MM.1S (cell line): Measurements from ENCODE around the gene TPM3.

Experiments used
- DNase-seq: peaks from one replicate; pipeline ENCODE4 v3.0.0-alpha.2; 2015
- H2AFZ ChIP-seq: fragments of 300-600 bp; sonication (generic); 2 replicates; pipeline ENCODE4 v1.6.0; 2016; ENCODE audit warnings: antibody characterized with exemption, low read length
- H3F3A ChIP-seq: fragments of 300-600 bp; sonication (generic); 2 replicates; pipeline ENCODE4 v1.6.1; 2016; ENCODE audit warnings: mild to moderate bottlenecking, antibody characterized with exemption, low read length, moderate library complexity, mixed read lengths; ENCODE audit not compliant: insufficient read depth
- H3K27ac ChIP-seq: fragments of 300-600 bp; sonication (generic); 2 replicates; pipeline ENCODE4 v1.5.1; 2016; ENCODE audit warnings: mild to moderate bottlenecking, low read length
- H3K27me3 ChIP-seq: fragments of 300-600 bp; sonication (generic); replicated peaks from 2 replicates; pipeline ENCODE4 v1.6.0; 2016; ENCODE audit warnings: low read length; ENCODE audit not compliant: insufficient read depth
- H3K36me3 ChIP-seq: fragments of 300-600 bp; sonication (generic); replicated peaks from 2 replicates; pipeline ENCODE4 v1.6.1; 2016; ENCODE audit warnings: mild to moderate bottlenecking, low read length, mixed read lengths; ENCODE audit not compliant: insufficient read depth
- H3K4me1 ChIP-seq: fragments of 300-600 bp; sonication (generic); 2 replicates; pipeline ENCODE4 v1.6.1; 2016; ENCODE audit warnings: low read length, mixed read lengths
- H3K4me2 ChIP-seq: fragments of 300-600 bp; sonication (generic); 2 replicates; pipeline ENCODE4 v1.6.0; 2016; ENCODE audit warnings: low read depth, low read length
- H3K4me3 ChIP-seq: fragments of 300-600 bp; sonication (generic); 2 replicates; pipeline ENCODE4 v1.5.1; 2016; ENCODE audit warnings: low read length, mixed read lengths
- H3K79me2 ChIP-seq: fragments of 300-600 bp; sonication (generic); 2 replicates; pipeline ENCODE4 v1.6.1; 2016; ENCODE audit warnings: mixed run types, low read length, mixed read lengths
- H3K9ac ChIP-seq: fragments of 300-600 bp; sonication (generic); 2 replicates; pipeline ENCODE4 v1.6.1; 2016; ENCODE audit warnings: low read length, mixed read lengths
- H3K9me2 ChIP-seq: fragments of 300-600 bp; sonication (generic); replicated peaks from 2 replicates; pipeline ENCODE4 v1.6.1; 2016; ENCODE audit warnings: mild to moderate bottlenecking, low read length, mixed read lengths; ENCODE audit not compliant: insufficient read depth
- H3K9me3 ChIP-seq: fragments of 300-600 bp; sonication (generic); replicated peaks from 2 replicates; pipeline ENCODE4 v1.6.1; 2016; ENCODE audit warnings: mild to moderate bottlenecking, low read length, mixed read lengths; ENCODE audit not compliant: insufficient read depth
- H4K20me1 ChIP-seq: fragments of 300-600 bp; sonication (generic); 2 replicates; pipeline ENCODE4 v1.6.1; 2016; ENCODE audit warnings: mild to moderate bottlenecking, low read length, moderate library complexity, mixed read lengths; ENCODE audit not compliant: insufficient read depth
- CTCF ChIP-seq: fragments of 300-600 bp; sonication (generic); IDR thresholded peaks from 2 replicates; pipeline ENCODE4 v1.5.1; 2016; ENCODE audit warnings: antibody characterized with exemption, low read length, mixed read lengths
- EZH2 ChIP-seq: fragments of 300-600 bp; sonication (generic); optimal IDR thresholded peaks from 2 replicates; pipeline ENCODE3; 2017; ENCODE audit warnings: low read depth, mild to moderate bottlenecking, antibody characterized with exemption, low read length, mixed read lengths
- EZH2phosphoT487 ChIP-seq: fragments of 300-600 bp; sonication (generic); IDR thresholded peaks from 2 replicates; pipeline ENCODE4 v1.6.1; 2018; ENCODE audit warnings: antibody characterized with exemption, low read length

Gene TPM3

GRCh38 chr1:154157520-154158306 is 34.2 kb downstream of the TPM3 start:
- H3K9me2 ChIP-seq, result no peaks in the 10 kb centered on the region
- no peak overlapping the region for H2AFZ ChIP-seq
- DNase-seq, result no peak
- peaks cover 24% of the 10 kb centered on the region for H3K4me1 ChIP-seq
- no peak overlapping the region for H3K4me2 ChIP-seq
- peak overlapping the region; percentile 15; the same call in 1 of the 2 replicates for H3K27ac ChIP-seq
- H3K4me3 ChIP-seq, result no peak overlapping the region
- peaks cover 47% of the 10 kb centered on the region for H3K79me2 ChIP-seq
- H4K20me1 ChIP-seq, result peaks cover 13% of the 10 kb centered on the region
- peaks cover 15% of the 10 kb centered on the region; the same call in 1 of the 2 replicates for H3K36me3 ChIP-seq
- no peaks in the 10 kb centered on the region for H3K9me3 ChIP-seq
- no peaks in the 10 kb centered on the region for H3K27me3 ChIP-seq
- TF ChIP-seq EZH2 (no peak), EZH2phosphoT487 (no peak), CTCF (no peak)
- peaks cover 22% of the 10 kb centered on the region for H3F3A ChIP-seq
- no peak overlapping the region for H3K9ac ChIP-seq

GRCh38 chr1:154155251-154155650 is 36.6 kb downstream of the TPM3 start:
- Histone ChIP-seq H3K27me3 (no peaks in the 10 kb centered on the region), H3K9me2 (no peaks in the 10 kb centered on the region), H3K9me3 (no peaks in the 10 kb centered on the region), H3K4me2 (no peak overlapping the region), H3K4me3 (no peak overlapping the region), H3K4me1 (peaks cover 18% of the 10 kb centered on the region), H3K9ac (no peak overlapping the region), H3K79me2 (peaks cover 25% of the 10 kb centered on the region), H4K20me1 (peaks cover 13% of the 10 kb centered on the region), H3K27ac (no peak overlapping the region), H3F3A (peaks cover 22% of the 10 kb centered on the region), H3K36me3 (peaks cover 6% of the 10 kb centered on the region; the same call in 1 of the 2 replicates), H2AFZ (no peak overlapping the region)
- TF ChIP-seq CTCF (no peak), EZH2phosphoT487 (no peak), EZH2 (no peak)
- no peak for DNase-seq

GRCh38 chr1:154154534-154155191 is 37.2 kb downstream of the TPM3 start, which contains the start of gene NUP210L:
TSS of gene NUP210L (minus strand) at chr1:154155073.
- peaks cover 4% of the 10 kb centered on the region; the same call in 1 of the 2 replicates for H3K36me3 ChIP-seq

More at GRCh38 chr1:154154534-154155191, 37.2 kb downstream of the TPM3 start, which contains the start of gene NUP210L:
- no peaks in the 10 kb centered on the region for H3K9me3 ChIP-seq
- H3F3A ChIP-seq, result peaks cover 22% of the 10 kb centered on the region
- no peak within 1 kb of the TSS for H3K4me3 ChIP-seq
- H3K27me3 ChIP-seq, result no peaks in the 10 kb centered on the region
- no peak within 1 kb of the TSS for H3K4me2 ChIP-seq
- H3K27ac ChIP-seq, result no peak within 1 kb of the TSS
- peaks cover 16% of the 10 kb centered on the region for H3K4me1 ChIP-seq
- no peaks in the 10 kb centered on the region for H3K9me2 ChIP-seq
- no peak for TF ChIP-seq EZH2
- TF ChIP-seq CTCF, result no peak
- no peak for TF ChIP-seq EZH2phosphoT487
- peaks cover 13% of the 10 kb centered on the region for H4K20me1 ChIP-seq
- H3K9ac ChIP-seq, result no peak within 1 kb of the TSS
- no peak for DNase-seq
- H2AFZ ChIP-seq, result no peak within 1 kb of the TSS
- H3K79me2 ChIP-seq, result peaks cover 19% of the 10 kb centered on the region
